ENCODE measurements around the gene C2orf92. TPM values are rescaled to one million over a fixed set of nuclear protein-coding genes. Genes with fewer than 3 reads are reported as not detected.

The C2orf92 gene
- polyA plus RNA-seq, 1 donor from 2014 or later: 10.7 TPM

DNA sequence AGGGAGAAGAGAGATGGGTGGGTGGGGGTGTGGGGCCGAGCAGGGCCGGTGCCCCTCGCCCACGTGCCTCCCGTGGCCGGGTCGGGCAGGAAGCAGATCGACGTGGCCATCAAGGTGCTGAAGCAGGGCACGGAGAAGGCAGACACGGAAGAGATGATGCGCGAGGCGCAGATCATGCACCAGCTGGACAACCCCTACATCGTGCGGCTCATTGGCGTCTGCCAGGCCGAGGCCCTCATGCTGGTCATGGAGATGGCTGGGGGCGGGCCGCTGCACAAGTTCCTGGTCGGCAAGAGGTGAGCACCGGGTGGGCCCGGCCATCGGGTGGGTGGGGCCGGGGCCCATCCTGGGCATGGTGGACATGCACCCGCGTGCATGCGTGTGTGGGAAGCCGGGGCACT, 65.6 kb downstream of the C2orf92 start:
- H3K36me3 ChIP-seq (ENCODE audit: insufficient read depth, low read length): no peaks in the 10 kb centered on the region
- no peaks in the 10 kb centered on the region for H4K20me1 ChIP-seq (ENCODE audit: insufficient read depth)
- peaks cover 2% of the 10 kb centered on the region for H3K9me3 ChIP-seq (ENCODE audit: low read length)
- no peak overlapping the region for H2AFZ ChIP-seq (ENCODE audit: low read depth, low read length)
- H3K27me3 ChIP-seq (ENCODE audit: insufficient read depth, low read depth, low read length): no peaks in the 10 kb centered on the region
- TF ChIP-seq EP300 (conservative IDR thresholded peaks at IDR 0.05; ENCODE audit: poor library complexity, severe bottlenecking) (no peak), SMC3 (conservative IDR thresholded peaks at IDR 0.05; ENCODE audit: poor library complexity) (no peak), TAF1 (IDR thresholded peaks at IDR 0.05; ENCODE audit: low read depth) (no peak), POLR2AphosphoS5 (IDR thresholded peaks at IDR 0.05) (no peak)
- TF ChIP-seq, protein P1, sequence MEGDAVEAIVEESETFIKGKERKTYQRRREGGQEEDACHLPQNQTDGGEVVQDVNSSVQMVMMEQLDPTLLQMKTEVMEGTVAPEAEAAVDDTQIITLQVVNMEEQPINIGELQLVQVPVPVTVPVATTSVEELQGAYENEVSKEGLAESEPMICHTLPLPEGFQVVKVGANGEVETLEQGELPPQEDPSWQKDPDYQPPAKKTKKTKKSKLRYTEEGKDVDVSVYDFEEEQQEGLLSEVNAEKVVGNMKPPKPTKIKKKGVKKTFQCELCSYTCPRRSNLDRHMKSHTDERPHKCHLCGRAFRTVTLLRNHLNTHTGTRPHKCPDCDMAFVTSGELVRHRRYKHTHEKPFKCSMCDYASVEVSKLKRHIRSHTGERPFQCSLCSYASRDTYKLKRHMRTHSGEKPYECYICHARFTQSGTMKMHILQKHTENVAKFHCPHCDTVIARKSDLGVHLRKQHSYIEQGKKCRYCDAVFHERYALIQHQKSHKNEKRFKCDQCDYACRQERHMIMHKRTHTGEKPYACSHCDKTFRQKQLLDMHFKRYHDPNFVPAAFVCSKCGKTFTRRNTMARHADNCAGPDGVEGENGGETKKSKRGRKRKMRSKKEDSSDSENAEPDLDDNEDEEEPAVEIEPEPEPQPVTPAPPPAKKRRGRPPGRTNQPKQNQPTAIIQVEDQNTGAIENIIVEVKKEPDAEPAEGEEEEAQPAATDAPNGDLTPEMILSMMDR (IDR thresholded peaks at IDR 0.05; ENCODE audit: poor library complexity, severe bottlenecking): no peak
- no peak overlapping the region for H3K27ac ChIP-seq (ENCODE audit: low read length)
- H3K4me3 ChIP-seq (ENCODE audit: low read length): no peak overlapping the region
- no peak overlapping the region for H3K9ac ChIP-seq (ENCODE audit: low read length)
- no peaks in the 10 kb centered on the region for H3K79me2 ChIP-seq (replicated peaks; ENCODE audit: insufficient read depth, low read length)
- H3K4me2 ChIP-seq (ENCODE audit: low read length): no peak overlapping the region
- no peaks in the 10 kb centered on the region for H3K9me2 ChIP-seq (ENCODE audit: insufficient read depth, low read length)
- H3F3A ChIP-seq (ENCODE audit: insufficient read depth, low read length, poor library complexity, severe bottlenecking): no peaks in the 10 kb centered on the region

DNA sequence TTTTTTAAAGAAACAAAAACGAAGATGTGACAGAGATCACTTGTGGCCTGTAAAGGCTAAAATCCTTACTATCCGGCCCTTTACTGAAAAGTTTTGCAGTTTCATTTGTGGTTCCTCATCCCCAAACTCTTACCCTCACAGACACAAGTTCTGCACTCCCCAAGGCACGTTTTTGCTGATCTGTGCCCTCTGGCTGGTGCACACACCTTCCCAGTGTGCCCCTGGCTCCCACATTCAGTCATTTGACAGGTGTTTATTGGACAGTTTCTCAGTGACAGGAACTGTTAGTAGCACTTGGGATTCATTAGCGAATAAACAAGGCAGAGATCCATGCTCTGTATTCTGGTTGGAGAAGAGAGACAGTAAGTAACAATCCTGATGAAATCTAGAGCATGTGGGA, 66.7 kb downstream of the C2orf92 start:
- Histone ChIP-seq H3K9ac (ENCODE audit: low read length) (no peak overlapping the region), H4K20me1 (ENCODE audit: insufficient read depth) (no peaks in the 10 kb centered on the region), H2AFZ (ENCODE audit: low read depth, low read length) (no peak overlapping the region), H3K9me3 (ENCODE audit: low read length) (no peaks in the 10 kb centered on the region), H3K4me3 (ENCODE audit: low read length) (no peak overlapping the region), H3K79me2 (replicated peaks; ENCODE audit: insufficient read depth, low read length) (no peaks in the 10 kb centered on the region), H3K4me2 (ENCODE audit: low read length) (no peak overlapping the region), H3K27me3 (ENCODE audit: insufficient read depth, low read depth, low read length) (no peaks in the 10 kb centered on the region), H3K36me3 (ENCODE audit: insufficient read depth, low read length) (no peaks in the 10 kb centered on the region), H3K27ac (ENCODE audit: low read length) (no peak overlapping the region), H3F3A (ENCODE audit: insufficient read depth, low read length, poor library complexity, severe bottlenecking) (no peaks in the 10 kb centered on the region), H3K9me2 (ENCODE audit: insufficient read depth, low read length) (no peaks in the 10 kb centered on the region)
- no peak for TF ChIP-seq RAD21 (conservative IDR thresholded peaks at IDR 0.05)
- TF ChIP-seq, protein P1 (IDR thresholded peaks at IDR 0.05; ENCODE audit: poor library complexity, severe bottlenecking): no peak
- TF ChIP-seq EP300 (conservative IDR thresholded peaks at IDR 0.05; ENCODE audit: poor library complexity, severe bottlenecking): no peak

DNA sequence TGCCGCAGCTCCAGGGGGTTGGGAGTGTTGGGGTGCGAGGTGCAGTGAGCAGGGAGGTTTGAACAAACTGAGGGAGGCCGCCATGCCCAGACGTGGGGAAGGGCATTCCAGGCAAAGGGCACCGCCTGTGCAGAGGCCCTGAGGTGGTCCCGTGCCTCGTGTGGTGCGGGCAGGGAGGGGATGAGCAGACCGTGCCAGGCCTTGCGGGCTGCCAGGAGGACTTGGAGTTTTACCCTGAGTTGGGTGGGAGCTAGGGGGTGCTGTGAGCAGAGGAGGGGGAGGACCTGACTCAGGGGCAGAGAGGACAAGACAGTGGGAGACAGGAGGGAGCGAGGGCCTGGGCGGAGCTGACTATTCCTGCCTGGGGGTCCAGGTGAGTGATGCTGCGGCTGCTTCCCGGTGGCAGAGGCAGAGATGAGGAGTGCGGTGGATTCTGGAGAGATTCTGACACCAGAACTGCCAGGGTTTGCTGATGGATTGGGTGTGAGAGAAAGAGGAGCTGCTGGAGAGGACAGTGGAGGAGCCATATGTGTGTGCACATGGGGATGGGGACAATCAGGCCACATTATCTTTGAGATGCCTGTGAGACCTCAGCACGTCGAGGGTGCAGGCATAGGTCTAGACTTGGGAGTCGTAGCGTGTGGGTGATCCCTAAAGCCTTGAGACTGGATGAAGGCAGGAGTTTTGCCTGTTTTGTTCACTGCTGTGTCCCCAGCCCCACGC, 67.3 kb downstream of the C2orf92 start:
- Histone ChIP-seq H3K4me3 (ENCODE audit: low read length) (no peak overlapping the region), H3K4me2 (ENCODE audit: low read length) (no peak overlapping the region), H3K79me2 (replicated peaks; ENCODE audit: insufficient read depth, low read length) (no peaks in the 10 kb centered on the region), H3K27ac (ENCODE audit: low read length) (no peak overlapping the region), H3K9me2 (ENCODE audit: insufficient read depth, low read length) (no peaks in the 10 kb centered on the region), H3K9me3 (ENCODE audit: low read length) (no peaks in the 10 kb centered on the region), H3K36me3 (ENCODE audit: insufficient read depth, low read length) (no peaks in the 10 kb centered on the region), H3F3A (ENCODE audit: insufficient read depth, low read length, poor library complexity, severe bottlenecking) (no peaks in the 10 kb centered on the region), H3K27me3 (ENCODE audit: insufficient read depth, low read depth, low read length) (no peaks in the 10 kb centered on the region), H4K20me1 (ENCODE audit: insufficient read depth) (no peaks in the 10 kb centered on the region), H3K9ac (ENCODE audit: low read length) (no peak overlapping the region), H2AFZ (ENCODE audit: low read depth, low read length) (no peak overlapping the region)
- TF ChIP-seq EP300 (conservative IDR thresholded peaks at IDR 0.05; ENCODE audit: poor library complexity, severe bottlenecking): no peak
- TF ChIP-seq POLR2AphosphoS5 (IDR thresholded peaks at IDR 0.05): no peak
- TF ChIP-seq TAF1 (IDR thresholded peaks at IDR 0.05; ENCODE audit: low read depth): no peak
- TF ChIP-seq, protein P2, sequence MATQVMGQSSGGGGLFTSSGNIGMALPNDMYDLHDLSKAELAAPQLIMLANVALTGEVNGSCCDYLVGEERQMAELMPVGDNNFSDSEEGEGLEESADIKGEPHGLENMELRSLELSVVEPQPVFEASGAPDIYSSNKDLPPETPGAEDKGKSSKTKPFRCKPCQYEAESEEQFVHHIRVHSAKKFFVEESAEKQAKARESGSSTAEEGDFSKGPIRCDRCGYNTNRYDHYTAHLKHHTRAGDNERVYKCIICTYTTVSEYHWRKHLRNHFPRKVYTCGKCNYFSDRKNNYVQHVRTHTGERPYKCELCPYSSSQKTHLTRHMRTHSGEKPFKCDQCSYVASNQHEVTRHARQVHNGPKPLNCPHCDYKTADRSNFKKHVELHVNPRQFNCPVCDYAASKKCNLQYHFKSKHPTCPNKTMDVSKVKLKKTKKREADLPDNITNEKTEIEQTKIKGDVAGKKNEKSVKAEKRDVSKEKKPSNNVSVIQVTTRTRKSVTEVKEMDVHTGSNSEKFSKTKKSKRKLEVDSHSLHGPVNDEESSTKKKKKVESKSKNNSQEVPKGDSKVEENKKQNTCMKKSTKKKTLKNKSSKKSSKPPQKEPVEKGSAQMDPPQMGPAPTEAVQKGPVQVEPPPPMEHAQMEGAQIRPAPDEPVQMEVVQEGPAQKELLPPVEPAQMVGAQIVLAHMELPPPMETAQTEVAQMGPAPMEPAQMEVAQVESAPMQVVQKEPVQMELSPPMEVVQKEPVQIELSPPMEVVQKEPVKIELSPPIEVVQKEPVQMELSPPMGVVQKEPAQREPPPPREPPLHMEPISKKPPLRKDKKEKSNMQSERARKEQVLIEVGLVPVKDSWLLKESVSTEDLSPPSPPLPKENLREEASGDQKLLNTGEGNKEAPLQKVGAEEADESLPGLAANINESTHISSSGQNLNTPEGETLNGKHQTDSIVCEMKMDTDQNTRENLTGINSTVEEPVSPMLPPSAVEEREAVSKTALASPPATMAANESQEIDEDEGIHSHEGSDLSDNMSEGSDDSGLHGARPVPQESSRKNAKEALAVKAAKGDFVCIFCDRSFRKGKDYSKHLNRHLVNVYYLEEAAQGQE (IDR thresholded peaks at IDR 0.05; ENCODE audit: borderline replicate concordance): no peak
- no peak for TF ChIP-seq EZH2 (IDR thresholded peaks at IDR 0.05; ENCODE audit: borderline replicate concordance, insufficient read depth, low read length, poor library complexity, severe bottlenecking)
- TF ChIP-seq, protein P1 (IDR thresholded peaks at IDR 0.05; ENCODE audit: poor library complexity, severe bottlenecking): no peak
- no peak for TF ChIP-seq RAD21 (conservative IDR thresholded peaks at IDR 0.05)
- no peak for TF ChIP-seq MXI1 (conservative IDR thresholded peaks at IDR 0.05; ENCODE audit: poor library complexity, severe bottlenecking)
- TF ChIP-seq SMC3 (conservative IDR thresholded peaks at IDR 0.05; ENCODE audit: poor library complexity): no peak
